HepG2 (cell line): ENCODE results near the gene PLEKHG4. TPM values are rescaled to one million over a fixed set of nuclear protein-coding genes. Genes with fewer than 3 reads are reported as not detected.

Experiments used
- ATAC-seq: fragments of 200-7000 bp; cut with Tn5 transposase; 3 replicates; pipeline ENCODE4 v1.9.1; 2020; ENCODE audit warnings: mild to moderate bottlenecking, moderate library complexity
- BruUV-seq: library from RNA; stranded (reverse); fragments of 400-500 nt; replicated peaks from 2 replicates; lab custom pipeline; 2021; lab: Mats Ljungman, UMichigan
- CTCF ChIA-PET: fragments of 300-600 bp; formaldehyde crosslinking; extraction: SDS; loops from one replicate; lab custom pipeline; 2021; ENCODE audit warnings: low total read pairs, inconsistent platforms, low intra/inter-chr PET ratio; lab: Yijun Ruan, JAX
- POLR2A ChIA-PET: fragments of 350-600 bp; sonication (Branson Sonifier 250); formaldehyde crosslinking; loops from one replicate; lab custom pipeline; 2020; ENCODE audit warnings: antibody characterized with exemption, inconsistent platforms; lab: Yijun Ruan, JAX
- DNase-seq: peaks from one replicate; pipeline ENCODE4 v3.0.0-alpha.2; 2015; ENCODE audit warnings: low spot score
- FAIRE-seq: peaks from 3 replicates; lab custom pipeline; 2011; peaks lifted over from hg19 to GRCh38; lab: Jason Lieb, UNC
- H2AFZ ChIP-seq: one replicate; pipeline ENCODE4 v1.6.1; 2011; ENCODE audit warnings: low read length, inconsistent platforms
- H3K27ac ChIP-seq: fragments of 300-600 bp; 3 replicates; pipeline ENCODE4 v1.8.0; 2011; ENCODE audit warnings: mixed run types, mild to moderate bottlenecking, mixed read lengths, low read length, inconsistent platforms; ENCODE audit not compliant: insufficient read depth; ENCODE audit errors: extremely low read length
- H3K27me3 ChIP-seq, 2 experiments: fragments of 200-600 bp in 1 of 2; 2 replicates in 1 of 2; 3 replicates in 1 of 2; pipeline versions ENCODE4 v1.6.0 to v1.8.0; 2011; ENCODE audit warnings: low read length in 2 of 2, mild to moderate bottlenecking in 2 of 2, moderate library complexity in 2 of 2, inconsistent platforms in 1 of 2; ENCODE audit not compliant: insufficient read depth in 2 of 2, control insufficient read depth in 1 of 2
- H3K36me3 ChIP-seq, 2 experiments: fragments of 200-600 bp in 1 of 2; replicated peaks in 1 of 2; 2 replicates in 1 of 2; 3 replicates in 1 of 2; pipeline versions ENCODE4 v1.5.1 to v1.8.0; 2011; ENCODE audit warnings: low read length in 2 of 2, inconsistent platforms in 1 of 2; ENCODE audit not compliant: insufficient read depth in 2 of 2, control insufficient read depth in 1 of 2
- H3K4me1 ChIP-seq: 2 replicates; pipeline ENCODE4 v1.5.1; 2012; ENCODE audit warnings: low read length, inconsistent platforms; ENCODE audit not compliant: insufficient read depth
- H3K4me2 ChIP-seq: 2 replicates; pipeline ENCODE4 v1.6.0; 2011; ENCODE audit warnings: low read depth, low read length, inconsistent platforms
- H3K4me3 ChIP-seq, 3 experiments: fragments of 200-600 bp in 1 of 3; sonication (generic), shearing (Covaris generic) in 1 of 3; replicated peaks in 1 of 3; 2 replicates each; pipeline ENCODE4 v1.5.1; 2011 to 2016; ENCODE audit warnings: low read length in 3 of 3, inconsistent platforms in 2 of 3, low read depth in 2 of 3, mild to moderate bottlenecking in 2 of 3, control low read depth in 1 of 3, mixed read lengths in 1 of 3; ENCODE audit not compliant: insufficient read depth in 1 of 3
- H3K79me2 ChIP-seq: one replicate; pipeline ENCODE4 v1.6.1; 2011; ENCODE audit warnings: low read length, inconsistent platforms; ENCODE audit not compliant: insufficient read depth
- H3K9ac ChIP-seq: 2 replicates; pipeline ENCODE4 v1.6.0; 2011; ENCODE audit warnings: mild to moderate bottlenecking, low read depth, low read length, inconsistent platforms; ENCODE audit not compliant: insufficient read depth
- H3K9me3 ChIP-seq: 2 replicates; pipeline ENCODE4 v1.5.1; 2012; ENCODE audit warnings: mild to moderate bottlenecking, low read length
- H4K20me1 ChIP-seq: 2 replicates; pipeline ENCODE4 v1.6.0; 2011; ENCODE audit warnings: inconsistent platforms, mild to moderate bottlenecking, low read length, moderate library complexity; ENCODE audit not compliant: insufficient read depth
- CC2D1A ChIP-seq: sonication (generic); formaldehyde crosslinking; IDR thresholded peaks from 2 replicates; pipeline ENCODE4 v1.8.1; 2023; ENCODE audit warnings: mild to moderate bottlenecking, missing genetic modification reagents
- CCDC6 ChIP-seq: sonication (generic); formaldehyde crosslinking; IDR thresholded peaks from 2 replicates; pipeline ENCODE4 v1.8.1; 2022; ENCODE audit warnings: mild to moderate bottlenecking, missing genetic modification reagents, moderate library complexity
- FOXC1 ChIP-seq: sonication (generic); formaldehyde crosslinking; IDR thresholded peaks from 2 replicates; pipeline ENCODE4 v1.8.0; 2022; ENCODE audit warnings: mild to moderate bottlenecking, missing genetic modification reagents, borderline replicate concordance
- MAFF ChIP-seq: IDR thresholded peaks from 2 replicates; pipeline ENCODE4 v1.6.1; 2011; ENCODE audit warnings: low read depth, low read length, improper control_type of control experiment
- MAZ ChIP-seq, 2 experiments: sonication (generic) in 1 of 2; formaldehyde crosslinking in 1 of 2; IDR thresholded peaks; 2 replicates each; pipeline versions ENCODE4 v1.5.0 to v1.6.1; 2012 to 2020; ENCODE audit warnings: low read depth in 2 of 2, mild to moderate bottlenecking in 2 of 2, borderline replicate concordance in 1 of 2, improper control_type of control experiment in 1 of 2, low read length in 1 of 2, missing genetic modification reagents in 1 of 2, moderate library complexity in 1 of 2
- MIXL1 ChIP-seq: IDR thresholded peaks from 2 replicates; pipeline ENCODE4 v1.6.1; 2016
- PHF8 ChIP-seq: sonication (generic); formaldehyde crosslinking; IDR thresholded peaks from 2 replicates; pipeline ENCODE4 v1.5.0; 2020; ENCODE audit warnings: missing genetic modification reagents
- SAP130 ChIP-seq: IDR thresholded peaks from 2 replicates; pipeline ENCODE4 v1.6.1; 2016; ENCODE audit warnings: low read depth
- SNRNP70 ChIP-seq: fragments of 200-400 bp; formaldehyde crosslinking; IDR thresholded peaks from 2 replicates; pipeline ENCODE4 v1.6.1; 2017; ENCODE audit warnings: mild to moderate bottlenecking, low read depth, low read length, moderate library complexity
- SPEN ChIP-seq: sonication (generic); formaldehyde crosslinking; IDR thresholded peaks from 2 replicates; pipeline ENCODE4 v1.5.1; 2020; ENCODE audit warnings: low read depth, mild to moderate bottlenecking, missing genetic modification reagents
- THAP11 ChIP-seq: IDR thresholded peaks from 2 replicates; pipeline ENCODE4 v1.6.1; 2016; ENCODE audit warnings: missing biosample characterization, missing genetic modification reagents
- TRIM24 ChIP-seq: sonication (generic); formaldehyde crosslinking; IDR thresholded peaks from 2 replicates; pipeline ENCODE4 v1.8.0; 2022; ENCODE audit warnings: mild to moderate bottlenecking, missing genetic modification reagents
- ZNF10 ChIP-seq: sonication (generic); formaldehyde crosslinking; IDR thresholded peaks from 2 replicates; pipeline ENCODE4 v1.4.0; 2020; ENCODE audit warnings: mild to moderate bottlenecking, low read depth, missing genetic modification reagents, borderline replicate concordance
- ZNF124 ChIP-seq: sonication (generic); formaldehyde crosslinking; IDR thresholded peaks from 2 replicates; pipeline ENCODE4 v1.4.0; 2020; ENCODE audit warnings: missing genetic modification reagents
- ZNF138 ChIP-seq: sonication (generic); formaldehyde crosslinking; IDR thresholded peaks from 2 replicates; pipeline ENCODE4 v1.5.0; 2020; ENCODE audit warnings: mild to moderate bottlenecking, low read depth, missing genetic modification reagents
- ZNF180 ChIP-seq: sonication (generic); formaldehyde crosslinking; IDR thresholded peaks from 2 replicates; pipeline ENCODE4 v1.4.0; 2020; ENCODE audit warnings: low read depth, missing genetic modification reagents, borderline replicate concordance
- ZNF577 ChIP-seq: sonication (generic); formaldehyde crosslinking; IDR thresholded peaks from 2 replicates; pipeline ENCODE4 v1.4.0; 2020; ENCODE audit warnings: mild to moderate bottlenecking, low read depth, missing genetic modification reagents, borderline replicate concordance
- ZNF740 ChIP-seq: sonication (generic); formaldehyde crosslinking; IDR thresholded peaks from 2 replicates; pipeline ENCODE4 v1.4.0; 2020; ENCODE audit warnings: missing genetic modification reagents
- ZNF777 ChIP-seq: sonication (generic); formaldehyde crosslinking; IDR thresholded peaks from 2 replicates; pipeline ENCODE4 v1.4.0; 2020; ENCODE audit warnings: missing genetic modification reagents
- ZNF879 ChIP-seq: sonication (generic); formaldehyde crosslinking; IDR thresholded peaks from 2 replicates; pipeline ENCODE4 v1.8.1; 2023; ENCODE audit warnings: missing genetic modification reagents
- ZSCAN29 ChIP-seq: sonication (generic); formaldehyde crosslinking; conservative IDR thresholded peaks from 2 replicates; pipeline ENCODE4 v1.4.0; 2020; ENCODE audit warnings: mild to moderate bottlenecking, missing genetic modification reagents
- WGBS: methylation state at CpG from one replicate; pipeline ENCODE4 v1.1.6; 2017; ENCODE audit warnings: low lambda C conversion rate; 5-methylcytosine and 5-hydroxymethylcytosine counted together
- in situ Hi-C: cut with HindIII; loops from 2 replicates; pipeline ENCODE4 v1.10.0; 2017; ENCODE audit warnings: low pct_unique_long_range_greater_than_20kb; ENCODE audit not compliant: extremely low pct_ligation_motif_present
- intact Hi-C: fragments of 100-400 bp; cut with micrococcal nuclease; formaldehyde crosslinking; loops from one replicate; pipeline ENCODE4 v1.10.0; 2022; ENCODE audit not compliant: unreplicated experiment
- polyA plus RNA-seq, 8 experiments: library from polyadenylated mRNA; depleted of rRNA in 3 of 8; stranded (reverse) in 7 of 8; unstranded in 1 of 8; fragments of >200 nt; fragmentation: Illumina TruSeq in 4 of 8; extraction: Trizol in 4 of 8; gene quantifications; 2 replicates each; pipeline versions ENCODE4 v1.2.1 to v1.2.3, GENCODE V29; 2011 to 2016; ENCODE audit warnings: low read depth in 4 of 8, missing spikeins in 1 of 8, mixed read lengths in 1 of 8; ENCODE audit not compliant: insufficient read depth in 1 of 8
- total RNA-seq, 5 experiments: library from RNA; depleted of rRNA; stranded (reverse); fragments of >200 nt; fragmentation: Illumina TruSeq; extraction: Trizol; gene quantifications; 2 replicates each; pipeline ENCODE4 v1.2.3, GENCODE V29; 2016; ENCODE audit warnings: low read depth in 1 of 5
- TF ChIP-seq, protein P1 (sequence below), 2 experiments: sonication (generic) in 1 of 2; formaldehyde crosslinking in 1 of 2; IDR thresholded peaks; 2 replicates each; pipeline versions ENCODE4 v1.5.1 to v1.6.1; 2011 to 2020; ENCODE audit warnings: borderline replicate concordance in 1 of 2, low read depth in 1 of 2, low read length in 1 of 2, mild to moderate bottlenecking in 1 of 2, missing genetic modification reagents in 1 of 2, moderate library complexity in 1 of 2

PLEKHG4 gene
- total and polyA plus RNA-seq, 2 of the 13 experiments (the other 11 are each of a cell fraction or from before 2014, with no cell fraction given) = 7.1 to 13.6 TPM

GRCh38 chr16:67277999-67278772 is 1.1 kb upstream of the PLEKHG4 start:
- H3K27ac ChIP-seq = peak overlapping the region; percentile 41
- peak overlapping the region; percentile 99 for H3K4me2 ChIP-seq
- H4K20me1 ChIP-seq = no peaks in the 10 kb centered on the region
- 78% methylated on average over 4 of the region's 13 CpGs for WGBS
- H2AFZ ChIP-seq = no peak overlapping the region
- ATAC-seq = no peak
- no peaks in the 10 kb centered on the region for H3K9me3 ChIP-seq
- no TSS peak for BruUV-seq
- intact Hi-C loops = loop anchor here (5.0 kb wide), 1 partner anchor 189 kb away; no protein-coding TSS in a partner anchor
- in situ Hi-C loops = no loop called here
- H3K36me3 ChIP-seq = peaks cover 3 to 14% of the 10 kb centered on the region in 2 experiments; a peak in 3 of 5 replicates
- H3K79me2 ChIP-seq = peaks cover 4% of the 10 kb centered on the region
- CTCF ChIA-PET = interaction anchor here (1.8 kb wide), 1 partner anchor 138 kb away, joined by 7 read pairs; the partner anchor contains the start of gene ZDHHC1
- FAIRE-seq = no peak
- peaks cover 28% of the 10 kb centered on the region for H3K4me1 ChIP-seq
- H3K9ac ChIP-seq = peak overlapping the region; percentile 76
- POLR2A ChIA-PET = interaction anchor here (0.9 to 2.6 kb wide), 4 partner anchors 8 to 167 kb away, joined by 3 to 16 read pairs (median 4); partner anchors contain the start of gene FHOD1
- DNase-seq = peak; percentile 43
- no peaks in the 10 kb centered on the region for H3K27me3 ChIP-seq
- peak overlapping the region; percentile 57 to 89 (median 67) for H3K4me3 ChIP-seq
- TF ChIP-seq, protein P1, sequence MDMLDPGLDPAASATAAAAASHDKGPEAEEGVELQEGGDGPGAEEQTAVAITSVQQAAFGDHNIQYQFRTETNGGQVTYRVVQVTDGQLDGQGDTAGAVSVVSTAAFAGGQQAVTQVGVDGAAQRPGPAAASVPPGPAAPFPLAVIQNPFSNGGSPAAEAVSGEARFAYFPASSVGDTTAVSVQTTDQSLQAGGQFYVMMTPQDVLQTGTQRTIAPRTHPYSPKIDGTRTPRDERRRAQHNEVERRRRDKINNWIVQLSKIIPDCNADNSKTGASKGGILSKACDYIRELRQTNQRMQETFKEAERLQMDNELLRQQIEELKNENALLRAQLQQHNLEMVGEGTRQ (IDR thresholded peaks at IDR 0.05; ENCODE audit: low read depth, low read length) = no peak
- TF ChIP-seq, protein P1 (CRISPR knock-in tag; IDR thresholded peaks at IDR 0.05; ENCODE audit: borderline replicate concordance) = peak; percentile 55; the same call in 1 of the 2 replicates
- no peak for TF ChIP-seq ZNF180 (CRISPR knock-in tag)
- TF ChIP-seq ZNF10 (CRISPR knock-in tag) = no peak
- 0 out of 2 replicates have a peak, but pooled peaks have one; percentile 9 for TF ChIP-seq SPEN (CRISPR knock-in tag)
- TF ChIP-seq ZNF879 = peak; percentile 78; the same call in 1 of the 2 replicates
- TF ChIP-seq ZSCAN29 (CRISPR knock-in tag) = no peak
- no peak for TF ChIP-seq MAZ (IDR thresholded peaks at IDR 0.05; ENCODE audit: borderline replicate concordance, low read depth, low read length)
- TF ChIP-seq MAZ (CRISPR knock-in tag; IDR thresholded peaks at IDR 0.05; ENCODE audit: low read depth) = no peak; the same call in 1 of the 2 replicates
- no peak for TF ChIP-seq PHF8 (CRISPR knock-in tag)
- TF ChIP-seq TRIM24 = no peak
- TF ChIP-seq FOXC1 (CRISPR knock-in tag) = no peak; the same call in 1 of the 2 replicates
- no peak for TF ChIP-seq ZNF740 (CRISPR knock-in tag)
- 0 out of 2 replicates have a peak, but pooled peaks have one; percentile 61 for TF ChIP-seq ZNF138 (CRISPR knock-in tag)
- TF ChIP-seq SNRNP70 = no peak
- no peak for TF ChIP-seq ZNF577 (CRISPR knock-in tag)
- no peak for TF ChIP-seq ZNF124 (CRISPR knock-in tag)
- no peak for TF ChIP-seq MAFF
- TF ChIP-seq MIXL1 (CRISPR knock-in tag) = no peak
- no peak for TF ChIP-seq CCDC6
- TF ChIP-seq CC2D1A = no peak
- TF ChIP-seq THAP11 = no peak
- TF ChIP-seq SAP130 (CRISPR knock-in tag) = no peak; the same call in 1 of the 2 replicates
- TF ChIP-seq ZNF777 (CRISPR knock-in tag) = no peak
